Stimulated activated memory B cell treated with anti-CD40 and anti-IgM and Interleukin-4, amounts not matched to agents 10 μg/mL and 1 μg/mL and 100 μg/mL, for 72 hours (primary cell): ENCODE data around the gene PGAP2.
A peak's percentile ranks its signal among the peaks of the same experiment; 100 is the strongest.
"Not testable (repeated sequence)": the region's sequence is repeated elsewhere in the genome, so short reads cannot be mapped to it uniquely, and the experiment has no call there.

Experiments used
- ATAC-seq: fragments of 150-1000 bp; cut with Tn5 transposase; 2 replicates; pipeline ENCODE4 v1.10.0; 2021
- H3K27ac Mint-ChIP-seq: one replicate; pipeline ENCODE4 v1.8.0; 2022; ENCODE audit warnings: mild to moderate bottlenecking, mixed read lengths
- H3K27me3 Mint-ChIP-seq: one replicate; pipeline ENCODE4 v1.8.0; 2022; ENCODE audit warnings: mixed read lengths
- H3K36me3 Mint-ChIP-seq: one replicate; pipeline ENCODE4 v1.8.0; 2022; ENCODE audit warnings: mixed read lengths
- H3K4me1 Mint-ChIP-seq: one replicate; pipeline ENCODE4 v1.8.0; 2022; ENCODE audit warnings: mixed read lengths
- H3K4me3 Mint-ChIP-seq: one replicate; pipeline ENCODE4 v1.8.0; 2022; ENCODE audit warnings: mild to moderate bottlenecking, moderate library complexity, mixed read lengths
- H3K9me3 Mint-ChIP-seq: one replicate; pipeline ENCODE4 v1.8.0; 2022; ENCODE audit warnings: mixed read lengths

The PGAP2 gene

DNA sequence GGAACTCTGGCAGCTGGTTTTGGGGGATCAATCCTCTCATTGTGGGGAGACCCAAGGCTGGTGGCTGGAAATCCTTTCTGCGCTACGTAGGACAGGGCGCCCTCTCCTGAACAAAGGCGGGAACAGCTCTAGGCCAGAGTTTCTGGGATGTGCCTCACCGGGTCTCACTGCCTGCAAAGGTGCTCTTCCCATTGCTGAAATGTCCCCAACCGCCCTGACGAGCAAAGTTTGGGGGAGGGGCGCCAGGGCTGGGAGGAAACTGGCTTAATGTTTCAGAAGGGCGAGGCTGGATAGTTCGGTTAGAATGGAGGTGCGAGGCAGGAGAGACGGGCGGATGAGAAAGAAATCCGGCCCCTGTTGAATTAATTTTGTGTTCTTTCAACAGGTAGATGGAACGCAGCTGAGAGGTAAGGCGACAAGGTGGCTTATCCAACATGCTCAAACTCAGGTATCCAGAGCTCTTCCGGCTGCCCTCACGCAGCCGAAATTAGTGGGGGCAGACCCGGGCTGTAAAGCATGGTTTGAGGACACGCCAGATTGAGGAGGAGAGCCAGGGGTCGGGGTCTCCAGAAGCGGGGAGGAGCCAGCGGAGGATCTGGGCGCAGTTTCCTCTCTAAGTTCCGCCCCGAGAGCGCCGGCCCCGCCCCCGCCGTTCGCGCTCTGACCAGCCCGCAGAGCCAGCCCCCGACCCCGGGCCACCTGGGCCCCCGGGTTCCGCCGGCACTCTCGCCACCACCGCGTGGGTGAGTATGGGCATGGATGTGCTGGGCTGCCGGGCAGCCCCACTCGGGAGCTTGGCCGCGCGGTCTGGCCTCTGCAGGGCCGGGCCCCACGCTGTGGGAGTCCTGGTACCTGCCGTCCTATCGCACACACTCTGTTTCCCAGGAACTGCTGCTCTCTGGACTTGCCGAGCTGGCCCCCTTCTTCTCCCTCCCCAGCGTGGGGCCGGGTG lies at the start of gene PGAP2:
Gene PGAP2, plus strand, starts transcription at position 652 of the 952 bp plus-strand sequence. CDS start 2,700 bp downstream, outside the sequence.
- no peaks in the 10 kb centered on the region for H3K27me3 Mint-ChIP-seq
- peak; percentile 85 for ATAC-seq
- peaks cover 21% of the 10 kb centered on the region for H3K4me1 Mint-ChIP-seq
- peak within 1 kb of the TSS; percentile 82 for H3K27ac Mint-ChIP-seq
- no peaks in the 10 kb centered on the region for H3K9me3 Mint-ChIP-seq
- peak within 1 kb of the TSS; percentile 97 for H3K4me3 Mint-ChIP-seq
- H3K36me3 Mint-ChIP-seq = no peaks in the 10 kb centered on the region

DNA sequence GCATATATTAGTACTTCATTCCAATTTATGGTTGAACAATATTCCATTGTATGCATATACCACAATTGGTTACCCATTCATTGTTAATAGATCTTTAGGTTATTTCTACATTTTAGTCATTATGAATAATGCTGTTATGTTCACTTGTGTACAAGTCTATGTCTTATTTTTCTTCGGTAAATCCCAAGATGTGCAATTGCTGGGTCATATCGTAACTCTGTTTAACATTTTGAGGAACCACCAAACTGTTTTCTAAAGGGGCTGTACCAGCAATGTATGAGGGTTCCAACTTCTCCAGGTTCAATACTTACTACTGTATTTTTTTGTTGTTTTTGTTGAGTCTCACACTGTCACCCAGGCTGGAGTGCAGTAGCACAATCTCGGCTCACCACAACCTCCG lies 44.1 kb upstream of the PGAP2 start:
- Mint-ChIP-seq H3K4me1 (no peaks in the 10 kb centered on the region), H3K4me3 (no peak overlapping the region), H3K27ac (no peak overlapping the region), H3K27me3 (no peaks in the 10 kb centered on the region), H3K9me3 (no peaks in the 10 kb centered on the region), H3K36me3 (peaks cover 63% of the 10 kb centered on the region)
- no peak for ATAC-seq

DNA sequence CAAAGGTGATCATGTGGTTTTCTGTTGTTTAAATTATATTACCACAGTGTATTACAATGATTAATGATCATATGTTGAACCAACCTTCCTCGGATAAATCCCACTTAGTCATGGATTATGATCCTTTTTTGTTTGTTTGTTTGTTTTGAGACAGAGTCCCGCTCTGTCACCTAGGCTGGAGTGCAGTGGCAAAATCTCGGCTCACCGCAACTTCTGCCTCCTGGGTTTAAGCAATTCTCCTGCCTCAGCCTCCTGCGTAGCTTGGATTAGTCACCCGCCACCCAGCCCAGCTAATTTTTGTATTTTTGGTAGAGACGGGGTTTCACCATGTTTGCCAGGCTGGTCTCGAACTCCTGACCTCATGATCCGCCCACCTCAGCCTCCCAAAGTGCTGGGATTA lies 41.5 kb upstream of the PGAP2 start:
- not testable (repeated sequence) for H3K4me3 Mint-ChIP-seq, ATAC-seq, H3K27ac Mint-ChIP-seq, H3K9me3 Mint-ChIP-seq, H3K4me1 Mint-ChIP-seq, H3K27me3 Mint-ChIP-seq
- H3K36me3 Mint-ChIP-seq = peaks cover 62% of the 10 kb centered on the region

DNA sequence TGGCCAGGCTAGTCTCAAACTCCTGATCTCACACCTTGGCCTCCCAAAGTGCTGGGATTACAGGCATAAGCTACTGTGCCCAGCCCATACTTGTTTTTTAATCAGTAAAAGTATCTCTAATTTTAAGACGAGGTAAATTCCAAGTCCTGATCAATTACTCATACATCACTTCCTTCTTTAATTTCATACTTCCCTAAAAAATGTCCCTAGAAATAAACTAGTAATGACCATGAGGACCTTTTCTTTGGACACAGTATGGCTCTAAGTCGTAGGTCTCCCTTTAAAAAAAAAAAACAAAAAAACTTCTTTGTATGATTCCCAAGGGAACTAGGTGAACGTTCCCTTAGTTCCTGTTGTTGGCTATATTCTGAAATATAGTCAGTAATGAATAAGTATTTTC lies 40.8 kb upstream of the PGAP2 start:
- ATAC-seq = no peak
- no peaks in the 10 kb centered on the region for H3K27me3 Mint-ChIP-seq

DNA sequence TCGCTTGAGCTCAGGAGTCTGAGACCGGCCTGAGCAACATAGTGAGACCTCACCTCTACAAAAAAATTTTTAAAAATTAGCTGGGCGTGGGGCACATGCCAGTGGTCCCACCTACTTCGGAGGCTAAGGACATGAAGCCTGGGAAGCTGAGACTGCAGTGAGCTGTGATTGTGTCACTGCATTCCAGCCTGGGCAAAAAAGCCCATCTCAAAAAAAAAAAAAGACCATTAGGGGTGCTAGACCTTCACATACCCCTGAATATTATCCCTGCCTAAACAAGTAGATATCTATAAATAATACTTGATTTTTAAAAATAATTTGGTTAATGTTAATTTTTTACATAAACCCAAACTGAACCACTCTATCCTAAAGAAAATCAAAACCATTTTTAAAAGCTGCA lies 35.2 kb upstream of the PGAP2 start:
- no peak overlapping the region for H3K4me3 Mint-ChIP-seq
- no peak for ATAC-seq
- H3K9me3 Mint-ChIP-seq = no peaks in the 10 kb centered on the region
- H3K27me3 Mint-ChIP-seq = no peaks in the 10 kb centered on the region
- H3K27ac Mint-ChIP-seq = no peak overlapping the region
- H3K4me1 Mint-ChIP-seq = no peaks in the 10 kb centered on the region
- H3K36me3 Mint-ChIP-seq = peaks cover 50% of the 10 kb centered on the region

More for the DNA sequence above, 40.8 kb upstream of the PGAP2 start:
- Mint-ChIP-seq H3K4me1 (no peaks in the 10 kb centered on the region), H3K36me3 (peaks cover 63% of the 10 kb centered on the region), H3K27ac (no peak overlapping the region), H3K9me3 (no peaks in the 10 kb centered on the region), H3K4me3 (no peak overlapping the region)

DNA sequence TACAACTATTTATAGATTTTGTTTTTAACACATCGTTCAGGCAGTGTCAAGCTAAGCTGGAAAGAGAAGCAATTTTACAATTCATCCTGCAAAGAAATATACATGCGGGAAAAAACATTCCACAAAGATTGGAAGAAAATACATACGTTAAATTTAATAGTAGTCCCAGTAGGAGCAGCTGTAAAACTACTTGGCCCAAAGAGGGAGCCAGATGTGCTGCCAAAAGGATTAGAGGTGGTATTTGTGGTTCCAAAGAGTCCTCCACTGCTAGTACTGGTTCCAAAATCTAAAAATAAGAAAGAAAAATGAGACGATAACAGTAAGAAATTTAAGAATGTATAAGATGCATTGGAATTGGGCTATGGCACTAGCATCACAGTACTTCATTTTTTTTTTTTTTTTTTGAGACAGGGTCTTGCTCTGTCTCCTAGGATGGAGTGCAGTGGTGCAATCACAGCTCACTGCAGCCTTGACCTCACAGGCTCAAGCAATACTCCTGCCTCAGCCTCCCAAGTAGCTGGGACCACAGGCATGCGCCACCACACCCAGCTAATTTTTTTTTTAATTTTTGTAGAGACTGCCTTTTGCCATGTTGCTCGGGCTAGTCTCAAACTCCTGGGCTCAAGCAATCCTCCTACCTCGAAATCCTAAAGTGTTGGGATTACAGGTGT lies 32.5 kb upstream of the PGAP2 start:
- ATAC-seq = no peak
- no peaks in the 10 kb centered on the region for H3K9me3 Mint-ChIP-seq
- H3K27me3 Mint-ChIP-seq = no peaks in the 10 kb centered on the region
- peaks cover 44% of the 10 kb centered on the region for H3K36me3 Mint-ChIP-seq
- H3K27ac Mint-ChIP-seq = no peak overlapping the region
- H3K4me3 Mint-ChIP-seq = no peak overlapping the region
- no peaks in the 10 kb centered on the region for H3K4me1 Mint-ChIP-seq

DNA sequence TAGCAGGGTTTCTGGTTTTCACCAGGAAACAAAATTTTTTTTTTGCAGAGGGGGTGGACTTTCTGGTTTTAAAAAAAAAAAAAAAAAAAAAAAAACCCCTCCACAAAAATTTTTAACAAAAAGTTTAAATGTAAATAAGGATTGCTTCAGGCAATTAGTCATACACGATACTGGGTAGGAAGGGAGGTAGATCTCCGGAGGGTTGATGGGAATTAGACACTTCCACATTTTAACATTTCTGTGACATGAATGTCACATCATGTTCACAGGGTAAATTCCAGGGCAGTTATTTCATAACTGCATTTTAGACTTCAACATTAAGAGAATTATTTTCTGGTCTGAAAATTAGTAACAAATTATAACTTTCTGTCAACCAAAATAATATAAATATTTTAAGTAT lies 26.9 kb upstream of the PGAP2 start:
- no peaks in the 10 kb centered on the region for H3K9me3 Mint-ChIP-seq
- H3K36me3 Mint-ChIP-seq = peaks cover 29% of the 10 kb centered on the region
- H3K27me3 Mint-ChIP-seq = no peaks in the 10 kb centered on the region
- H3K27ac Mint-ChIP-seq = peak overlapping the region; percentile 35
- H3K4me1 Mint-ChIP-seq = peaks cover 29% of the 10 kb centered on the region
- H3K4me3 Mint-ChIP-seq = no peak overlapping the region
- no peak for ATAC-seq

DNA sequence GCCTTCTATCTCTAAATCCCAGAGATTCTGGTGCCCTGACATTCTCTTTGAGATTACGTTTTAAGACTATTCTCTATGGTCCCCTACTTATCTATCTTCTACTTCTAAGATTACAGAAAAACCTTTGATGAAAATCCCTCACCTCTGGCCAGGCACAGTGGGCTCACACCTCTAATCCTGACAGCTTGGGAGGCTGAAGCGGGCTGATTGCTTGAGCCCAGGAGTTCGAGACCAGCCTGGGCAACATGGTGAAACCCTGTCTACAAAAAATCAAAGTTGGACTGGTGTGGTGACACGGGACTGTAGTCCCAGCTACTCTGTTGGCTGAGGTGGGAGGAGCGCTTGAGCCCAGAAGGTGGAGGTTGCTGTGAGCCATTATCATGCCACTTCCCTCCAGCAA lies 25.4 kb upstream of the PGAP2 start:
- H3K4me1 Mint-ChIP-seq = peaks cover 45% of the 10 kb centered on the region
- peaks cover 26% of the 10 kb centered on the region for H3K36me3 Mint-ChIP-seq
- H3K9me3 Mint-ChIP-seq = no peaks in the 10 kb centered on the region
- no peak overlapping the region for H3K4me3 Mint-ChIP-seq
- no peaks in the 10 kb centered on the region for H3K27me3 Mint-ChIP-seq
- ATAC-seq = no peak
- peak overlapping the region; percentile 83 for H3K27ac Mint-ChIP-seq

DNA sequence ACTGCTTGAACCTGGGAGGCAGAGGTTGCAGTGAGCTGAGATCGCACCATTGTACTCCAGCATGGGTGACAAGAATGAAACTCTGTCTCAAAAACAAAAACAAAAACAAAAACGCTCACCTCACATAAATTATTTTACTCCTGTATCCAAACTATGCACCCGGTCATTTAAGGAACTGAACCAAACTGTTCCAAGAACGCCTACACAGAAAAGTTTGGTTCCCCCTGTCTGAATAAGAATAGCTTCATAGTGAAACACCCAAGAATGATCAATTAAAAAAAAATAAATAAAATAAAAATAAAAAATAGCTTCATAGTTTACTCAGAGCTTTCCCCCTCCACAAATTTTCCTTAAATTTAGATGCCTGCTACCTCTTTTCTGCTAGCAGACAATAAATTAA lies 24.7 kb upstream of the PGAP2 start:
- Mint-ChIP-seq H3K9me3 (no peaks in the 10 kb centered on the region), H3K4me3 (no peak overlapping the region), H3K36me3 (peaks cover 23% of the 10 kb centered on the region), H3K4me1 (peaks cover 48% of the 10 kb centered on the region), H3K27me3 (no peaks in the 10 kb centered on the region), H3K27ac (peak overlapping the region; percentile 83)
- ATAC-seq = no peak

DNA sequence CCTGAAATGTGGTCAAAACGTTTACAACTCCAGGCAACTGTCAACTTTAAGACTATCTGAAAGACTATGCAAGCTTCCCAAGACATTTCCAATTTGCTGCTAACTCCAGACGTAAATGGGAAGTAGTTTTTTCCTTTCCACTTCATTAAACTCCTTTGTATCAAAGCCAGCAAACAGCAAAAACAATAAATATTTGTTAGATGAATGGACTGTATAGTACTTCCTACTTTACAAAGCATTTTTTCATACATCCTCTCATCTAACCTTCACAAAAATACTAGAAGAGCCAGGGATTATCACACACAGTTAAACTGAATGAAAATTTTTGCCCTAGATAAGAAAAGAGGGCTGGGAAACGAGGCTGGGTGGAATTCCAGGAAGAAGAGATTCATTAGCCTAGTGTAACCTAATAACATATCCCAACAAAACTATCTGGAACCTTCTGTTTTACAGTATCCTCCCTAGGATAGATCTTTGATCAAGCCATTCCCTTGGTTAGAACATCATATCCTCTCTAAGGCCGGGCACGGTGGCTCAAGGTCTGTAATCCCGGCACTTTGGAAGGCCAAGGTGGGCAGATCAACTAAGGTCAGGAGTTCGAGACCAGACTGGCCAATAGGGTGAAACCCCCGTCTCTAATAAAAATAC lies 21.5 kb upstream of the PGAP2 start:
- Mint-ChIP-seq H3K27me3 (no peaks in the 10 kb centered on the region), H3K9me3 (no peaks in the 10 kb centered on the region), H3K36me3 (peaks cover 24% of the 10 kb centered on the region), H3K27ac (peak overlapping the region; percentile 83), H3K4me1 (peaks cover 65% of the 10 kb centered on the region), H3K4me3 (no peak overlapping the region)
- ATAC-seq = no peak

DNA sequence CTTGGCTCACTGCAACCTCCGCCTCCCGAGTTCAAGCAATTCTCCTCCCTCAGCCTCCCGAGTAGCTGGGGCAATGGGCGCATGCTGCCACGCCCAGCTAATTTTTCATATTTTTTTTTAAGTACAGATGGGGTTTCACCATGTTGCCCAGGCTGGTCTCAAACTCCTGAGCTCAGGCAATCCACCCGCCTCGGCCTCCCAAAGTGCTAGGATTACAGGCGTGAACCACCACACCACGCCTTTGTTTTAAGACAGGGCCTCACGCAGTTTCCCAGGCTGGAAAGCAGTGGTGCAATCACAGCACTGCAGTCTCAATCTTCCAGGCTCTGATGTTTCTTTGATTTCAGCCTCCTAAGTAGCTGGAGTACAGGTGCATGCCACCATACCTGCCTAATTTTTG lies 14.0 kb upstream of the PGAP2 start:
- H3K4me3 Mint-ChIP-seq = not testable (repeated sequence)

DNA sequence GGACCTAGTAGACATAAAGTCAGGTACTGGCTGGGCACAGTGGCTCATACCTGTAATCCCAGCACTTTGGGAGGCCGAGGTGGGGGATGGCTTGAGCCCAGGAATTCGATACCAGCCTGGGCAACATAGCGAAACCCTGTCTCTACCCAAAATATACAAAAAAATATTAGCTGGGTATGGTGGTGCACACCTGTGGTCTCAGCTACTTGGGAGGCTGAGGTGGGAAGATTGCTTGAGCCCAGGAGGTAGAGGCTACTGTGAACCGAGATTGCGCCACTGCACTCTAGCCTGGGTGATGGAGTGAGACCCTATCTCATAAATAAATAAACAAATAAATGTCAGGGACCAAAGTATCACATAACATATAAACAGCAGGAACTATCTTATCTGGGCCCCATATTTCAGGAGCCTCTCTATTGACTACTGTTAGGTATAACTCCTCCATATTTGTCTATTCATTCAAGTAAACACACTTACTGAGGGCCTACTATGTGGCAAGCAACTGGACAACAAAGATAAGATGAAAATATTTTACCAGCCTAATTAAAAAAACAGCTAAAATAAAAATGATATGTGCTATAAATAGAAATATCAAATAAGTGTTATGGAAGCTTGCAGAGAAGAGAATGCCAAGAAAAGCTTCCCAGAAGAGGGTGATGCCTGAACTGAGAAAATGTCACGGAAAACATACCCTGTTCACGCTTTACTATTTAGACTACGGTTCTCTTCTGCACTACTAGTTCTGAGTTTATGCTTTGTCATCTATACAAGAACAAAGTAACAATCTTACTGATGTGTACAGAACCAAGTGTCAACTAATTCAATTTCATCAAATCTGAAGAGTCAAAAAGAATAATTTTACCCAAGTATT lies 13.0 kb upstream of the PGAP2 start:
- H3K4me1 Mint-ChIP-seq = peaks cover 35% of the 10 kb centered on the region
- ATAC-seq = no peak
- peak overlapping the region; percentile 88 for H3K4me3 Mint-ChIP-seq
- peak overlapping the region; percentile 89 for H3K27ac Mint-ChIP-seq
- H3K27me3 Mint-ChIP-seq = no peaks in the 10 kb centered on the region
- H3K36me3 Mint-ChIP-seq = peaks cover 16% of the 10 kb centered on the region
- no peaks in the 10 kb centered on the region for H3K9me3 Mint-ChIP-seq

More for the DNA sequence above, 14.0 kb upstream of the PGAP2 start:
- H3K9me3 Mint-ChIP-seq, H3K27ac Mint-ChIP-seq, ATAC-seq, H3K27me3 Mint-ChIP-seq: not testable (repeated sequence)
- Mint-ChIP-seq H3K4me1 (peaks cover 43% of the 10 kb centered on the region), H3K36me3 (peaks cover 16% of the 10 kb centered on the region)

DNA sequence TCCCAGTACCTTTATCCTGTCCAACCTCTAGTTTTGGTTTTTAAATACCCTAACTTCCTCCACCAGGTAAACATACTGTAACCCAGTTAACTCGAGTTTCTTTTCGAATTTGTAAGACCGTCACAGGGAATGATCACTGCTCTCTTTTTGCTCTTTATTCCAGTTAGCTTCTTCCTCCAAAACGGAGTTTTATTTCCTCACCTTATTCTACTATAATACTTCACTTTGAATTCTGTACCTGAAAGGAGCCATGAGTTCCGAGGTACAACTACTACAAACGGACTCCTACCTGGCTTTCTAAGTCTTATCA lies 12.4 kb upstream of the PGAP2 start:
- H3K27me3 Mint-ChIP-seq = no peaks in the 10 kb centered on the region
- no peak for ATAC-seq
- H3K4me3 Mint-ChIP-seq = peak overlapping the region; percentile 88
- H3K36me3 Mint-ChIP-seq = peaks cover 16% of the 10 kb centered on the region
- H3K4me1 Mint-ChIP-seq = peaks cover 32% of the 10 kb centered on the region
- H3K27ac Mint-ChIP-seq = peak overlapping the region; percentile 89
- H3K9me3 Mint-ChIP-seq = no peaks in the 10 kb centered on the region

DNA sequence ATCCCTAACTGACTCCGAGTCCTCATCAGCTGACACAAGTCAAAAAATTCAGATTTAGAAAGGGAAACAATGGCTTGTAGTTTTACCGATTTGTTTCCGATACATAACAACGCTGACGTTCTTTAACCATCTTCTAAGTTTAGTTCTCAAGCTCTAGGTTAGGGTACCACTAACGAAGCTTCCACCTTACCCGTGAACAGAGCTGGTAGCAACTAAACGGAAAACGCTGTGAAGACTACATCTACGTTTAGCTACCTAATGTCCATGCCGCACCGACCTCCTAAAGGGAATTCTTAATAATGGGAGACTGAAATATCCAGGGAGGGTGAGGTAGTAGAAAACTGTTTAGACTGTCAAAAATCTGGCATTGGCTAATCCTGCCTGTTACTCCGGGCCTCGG lies 12.0 kb upstream of the PGAP2 start:
- Mint-ChIP-seq H3K9me3 (no peaks in the 10 kb centered on the region), H3K4me1 (peaks cover 32% of the 10 kb centered on the region)

More for the DNA sequence above, 12.0 kb upstream of the PGAP2 start:
- Mint-ChIP-seq H3K27ac (peak overlapping the region; percentile 89), H3K36me3 (peaks cover 16% of the 10 kb centered on the region), H3K27me3 (no peaks in the 10 kb centered on the region), H3K4me3 (peak overlapping the region; percentile 88)
- ATAC-seq = no peak
